ENCODE measurements around the gene UBE2D2.

The UBE2D2 gene

GRCh38 chr5:139676951-139677735 is 116.0 kb downstream of the UBE2D2 start:
- DNase-seq: no peak
